ENCODE results near the gene UAP1.
"Not testable (repeated sequence)": the region's sequence is repeated elsewhere in the genome, so short reads cannot be mapped to it uniquely, and the experiment has no call there.

UAP1 gene

DNA sequence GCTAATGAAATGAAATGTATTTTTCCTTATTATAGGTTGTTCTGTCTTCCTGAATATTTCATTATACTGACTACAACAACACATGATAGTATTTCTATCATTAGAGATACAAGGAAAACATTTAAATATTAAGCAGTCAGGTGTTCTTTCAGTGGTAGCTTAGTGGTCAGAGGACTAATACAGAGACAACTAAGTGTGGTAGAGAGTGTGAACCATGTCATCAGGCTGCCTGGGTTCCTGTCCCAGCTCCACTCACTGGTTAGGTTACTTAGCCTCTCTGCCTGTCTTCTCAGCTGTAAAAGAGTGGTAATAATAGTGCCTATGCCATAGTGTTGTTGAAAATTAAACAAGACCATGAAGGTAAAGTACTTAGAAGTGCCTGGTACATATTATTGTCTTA, 3.9 kb downstream of the UAP1 start:
- no peak for DNase-seq (ENCODE audit: low spot score)

DNA sequence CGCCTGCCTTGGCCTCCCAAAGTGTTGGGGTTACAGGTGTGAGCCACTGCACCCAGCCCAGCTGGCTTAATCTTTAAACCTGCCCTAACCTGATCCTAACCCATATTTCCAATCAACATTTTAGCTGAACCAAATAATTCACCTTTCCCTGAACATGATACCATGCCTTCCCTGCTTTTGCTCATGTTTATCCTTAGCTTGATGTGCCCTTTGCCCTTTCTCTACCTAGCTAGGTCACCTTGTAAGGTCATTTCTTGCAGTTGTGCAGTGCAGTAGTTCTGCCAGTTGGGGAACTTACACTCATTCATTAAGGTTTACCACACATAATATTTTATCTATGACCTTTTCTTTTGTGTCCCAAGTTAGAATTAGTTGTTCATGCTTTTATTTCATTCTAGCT, 5.3 kb downstream of the UAP1 start:
- no peak for DNase-seq (ENCODE audit: low spot score)

DNA sequence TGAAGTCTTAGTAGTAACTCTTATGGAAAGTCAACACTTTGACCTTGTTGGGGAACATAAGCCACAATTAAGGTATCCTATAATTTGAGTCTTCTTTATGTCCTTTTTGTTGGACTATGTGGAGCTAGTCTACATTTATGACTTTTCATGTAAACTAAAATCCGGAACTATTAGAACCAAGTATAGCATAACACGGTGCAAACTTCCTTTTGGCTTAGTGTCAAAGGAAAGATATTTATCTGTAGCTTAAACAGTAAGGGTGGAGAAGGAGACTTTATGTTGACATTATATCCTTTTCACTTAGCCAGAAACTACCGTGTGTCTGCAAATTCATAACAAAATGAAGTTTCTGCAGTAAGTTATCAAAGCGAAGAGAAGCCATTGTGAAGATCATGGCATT, 7.3 kb downstream of the UAP1 start:
- DNase-seq (ENCODE audit: low spot score) = no peak

GRCh38 chr1:162570718-162571117, 9.2 kb downstream of the UAP1 start:
- no peak for DNase-seq (ENCODE audit: low spot score)

GRCh38 chr1:162571121-162571520, 9.6 kb downstream of the UAP1 start:
- not testable (repeated sequence) for DNase-seq (ENCODE audit: low spot score)

DNA sequence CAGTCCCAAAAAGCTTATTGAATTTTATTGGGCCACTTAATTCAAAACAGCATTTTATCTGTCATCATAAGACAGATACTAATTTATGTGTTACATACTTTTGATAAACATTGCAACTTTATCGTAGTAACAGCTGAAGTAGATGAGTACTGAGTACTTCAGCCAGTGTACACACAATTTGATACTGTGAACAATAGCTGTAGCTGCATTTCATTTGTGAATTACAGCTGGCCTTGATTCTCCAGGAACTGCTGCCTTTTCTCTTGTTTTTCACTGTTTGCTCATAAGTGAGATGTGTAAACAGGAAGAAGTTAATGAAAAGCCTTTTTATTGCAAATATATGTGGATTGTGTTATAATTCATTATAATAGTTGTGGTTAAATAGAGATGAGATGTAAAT, 10.2 kb downstream of the UAP1 start:
- no peak for DNase-seq (ENCODE audit: low spot score)

GRCh38 chr1:162573136-162573535, 11.6 kb downstream of the UAP1 start:
- no peak for DNase-seq (ENCODE audit: low spot score)

DNA sequence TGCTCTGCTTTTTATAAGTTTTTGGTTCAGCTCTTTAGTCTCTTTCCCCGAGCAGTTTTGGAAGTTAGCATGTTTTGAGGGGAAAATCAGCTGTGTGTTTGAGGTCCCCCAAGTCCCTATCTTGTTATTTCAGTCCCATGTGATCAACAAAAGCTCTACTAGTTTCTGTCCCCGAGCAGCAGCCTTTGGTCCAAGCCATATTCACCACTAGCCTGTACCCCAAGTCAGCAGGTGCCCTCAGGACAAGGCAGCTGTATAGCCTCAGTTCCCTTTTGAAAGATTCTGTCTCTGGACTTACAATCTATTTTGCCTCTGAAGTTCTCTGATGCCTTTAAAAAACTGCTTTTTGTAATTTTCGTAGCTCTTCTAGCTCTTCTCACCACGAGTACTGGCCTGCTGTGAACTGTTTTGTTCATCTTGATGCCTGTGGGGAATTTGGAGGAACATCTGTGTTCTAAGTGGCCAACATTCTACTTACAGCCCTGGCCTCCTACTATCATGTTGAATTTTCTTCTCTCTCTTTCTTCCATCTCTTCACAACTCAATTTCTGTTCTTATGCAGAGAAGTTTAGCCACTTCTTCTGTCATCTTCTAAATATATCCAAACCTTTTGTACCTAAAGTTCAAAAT, 16.7 kb downstream of the UAP1 start:
- DNase-seq (ENCODE audit: low spot score) = no peak

DNA sequence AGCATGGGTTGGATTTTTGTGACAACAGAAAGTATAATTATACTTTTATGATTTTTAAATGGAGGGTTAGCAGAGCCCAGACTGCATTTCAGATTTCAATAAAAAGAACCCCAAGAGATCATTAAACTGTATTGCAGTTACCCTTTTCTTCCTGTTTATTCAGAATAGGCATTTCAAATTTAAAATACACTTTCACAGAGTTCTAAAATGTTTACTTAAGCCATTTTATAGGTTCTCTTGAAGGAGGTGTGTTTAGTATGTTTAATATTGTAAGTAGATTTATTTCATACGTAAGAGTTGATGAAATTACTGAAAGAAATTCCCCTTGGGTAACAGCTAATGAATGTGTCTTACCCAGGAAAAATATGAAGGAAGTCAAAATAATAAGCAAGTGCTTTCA, 17.4 kb downstream of the UAP1 start:
- no peak for DNase-seq (ENCODE audit: low spot score)

- no peak for DNase-seq (ENCODE audit: low spot score)
Observed at GRCh38 chr1:162580308-162580707, 18.8 kb downstream of the UAP1 start.

DNA sequence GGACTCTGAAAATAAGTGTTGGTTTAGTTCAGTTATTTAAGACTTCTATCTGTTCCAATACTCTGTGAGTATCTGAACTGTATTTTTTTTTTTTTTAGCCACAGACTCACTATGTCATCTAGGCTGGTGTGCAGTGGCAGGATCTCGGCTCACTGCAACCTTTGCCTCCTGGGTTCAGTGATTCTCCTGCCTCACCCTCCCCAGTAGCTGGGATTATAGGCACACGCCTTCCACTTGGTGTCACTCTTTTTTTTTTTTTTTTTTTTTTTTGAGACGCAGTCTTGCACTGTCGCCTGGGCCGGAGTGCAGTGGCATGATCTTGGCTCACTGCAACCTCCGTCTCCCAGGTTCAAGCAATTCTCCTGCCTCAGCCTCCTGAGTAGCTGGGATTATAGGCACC, 21.4 kb downstream of the UAP1 start:
- not testable (repeated sequence) for DNase-seq (ENCODE audit: low spot score)

DNA sequence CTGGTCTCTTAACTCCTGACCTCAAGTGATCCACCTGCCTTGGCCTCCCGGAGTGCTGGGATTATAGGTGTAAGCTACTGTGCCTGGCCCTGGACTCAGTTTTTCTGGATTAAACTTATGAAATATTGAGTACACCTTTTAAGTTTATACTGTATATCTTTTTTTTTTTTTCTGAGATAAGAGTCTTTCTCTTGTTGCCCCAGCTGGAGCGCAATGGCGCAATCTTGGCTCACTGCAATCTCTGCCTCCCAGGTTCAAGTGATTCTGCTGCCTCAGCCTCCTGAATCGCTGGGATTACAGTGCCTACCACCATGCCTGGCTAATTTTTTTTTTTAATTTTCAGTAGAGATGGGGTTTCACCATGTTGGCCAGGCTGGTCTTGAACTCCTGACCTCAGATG, 23.6 kb downstream of the UAP1 start:
- not testable (repeated sequence) for DNase-seq (ENCODE audit: low spot score)

GRCh38 chr1:162587347-162587746, 25.8 kb downstream of the UAP1 start:
- no peak for DNase-seq (ENCODE audit: low spot score)

DNA sequence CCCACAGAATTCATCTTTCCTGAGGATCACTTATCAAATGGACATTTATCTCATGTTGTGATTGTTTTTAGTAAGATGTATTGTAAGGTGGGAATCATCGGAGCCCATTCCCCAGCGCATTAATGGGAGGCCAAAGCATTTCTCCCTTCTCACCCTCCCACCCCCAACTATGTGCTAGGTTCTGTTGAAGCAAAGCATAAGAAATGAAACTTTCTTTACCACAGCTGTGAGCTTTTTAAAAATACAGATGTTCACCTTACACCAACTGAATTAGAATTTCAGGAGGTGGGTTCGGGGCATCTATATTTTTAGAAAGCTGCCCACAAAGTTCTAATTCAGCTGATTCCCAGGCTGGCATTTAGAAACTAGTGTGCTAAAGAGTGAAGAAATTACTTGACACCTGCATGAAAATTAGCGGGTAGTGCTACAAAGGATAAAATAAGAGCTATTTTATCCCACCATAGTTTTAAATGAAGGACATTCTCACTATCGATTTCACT, 26.3 kb downstream of the UAP1 start:
- no peak for DNase-seq (ENCODE audit: low spot score)

- no peak for DNase-seq (ENCODE audit: low spot score)
Observed at GRCh38 chr1:162590101-162590500, 28.6 kb downstream of the UAP1 start.

DNA sequence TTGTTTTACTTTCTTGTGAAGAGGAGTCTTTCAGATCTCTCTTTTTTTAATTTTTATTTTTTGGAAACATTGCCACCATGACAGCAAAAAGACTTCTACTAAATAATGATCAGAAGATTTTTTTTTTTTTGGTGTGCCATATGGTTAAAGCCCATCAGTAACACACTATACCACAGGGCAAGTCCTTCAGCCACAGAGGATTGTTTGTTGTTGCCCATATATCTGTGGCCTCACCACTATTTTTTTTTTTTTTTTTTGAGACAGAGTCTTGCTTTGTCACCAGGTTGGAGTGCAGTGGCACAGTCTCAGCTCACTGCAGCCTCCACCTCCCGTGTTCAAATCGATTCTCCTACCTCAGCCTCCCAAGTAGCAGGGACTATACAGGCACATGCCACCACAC, 29.2 kb downstream of the UAP1 start:
- DNase-seq (ENCODE audit: low spot score) = no peak

DNA sequence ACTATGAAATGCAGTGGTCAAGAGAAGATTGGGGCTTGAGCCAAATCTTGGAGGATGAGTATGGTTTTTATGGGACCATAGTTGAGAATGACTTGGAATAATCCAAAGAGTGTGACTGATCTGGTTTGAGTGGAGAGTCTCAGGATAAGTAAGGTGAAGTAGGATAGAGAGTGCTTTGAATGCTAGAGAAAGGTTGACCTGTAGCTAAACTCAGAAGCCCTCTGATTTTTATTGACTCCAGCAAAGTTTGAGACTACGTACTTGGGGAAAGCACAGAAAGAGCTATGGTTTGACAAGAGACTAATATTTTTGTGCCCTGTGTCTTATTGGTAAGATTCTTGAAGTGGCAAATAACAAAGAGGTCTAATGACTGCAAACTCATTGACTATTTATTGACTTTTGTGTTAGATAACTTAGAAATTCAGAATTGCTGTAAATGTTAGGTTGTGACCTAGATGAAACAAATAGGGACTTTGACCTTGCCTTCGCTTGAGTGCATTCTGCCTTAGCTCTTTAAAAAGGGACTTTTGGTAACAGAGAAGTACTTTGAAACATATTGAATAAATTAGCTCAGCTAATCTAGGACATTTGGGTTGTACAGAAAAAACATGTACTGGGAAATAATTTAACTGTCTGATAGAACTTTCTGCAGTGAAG, 35.1 kb downstream of the UAP1 start:
- no peak for DNase-seq (ENCODE audit: low spot score)

DNA sequence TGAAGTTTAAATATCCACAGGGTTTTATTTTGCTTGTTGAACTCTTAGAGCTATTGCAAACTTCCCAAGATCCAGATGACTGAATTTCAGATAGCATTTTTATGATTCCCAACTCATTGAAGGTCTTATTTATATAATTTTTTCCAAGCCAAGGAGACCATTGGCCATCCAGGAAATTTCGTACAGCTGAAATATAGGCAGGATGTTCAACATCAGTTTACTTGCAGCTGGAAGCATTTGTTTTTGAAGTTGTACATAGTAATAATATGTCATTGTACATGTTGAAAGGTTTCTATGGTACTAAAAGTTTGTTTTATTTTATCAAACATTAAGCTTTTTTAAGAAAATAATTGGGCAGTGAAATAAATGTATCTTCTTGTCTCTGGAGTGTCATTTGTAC, 37.9 kb downstream of the UAP1 start:
- no peak for DNase-seq (ENCODE audit: low spot score)

DNA sequence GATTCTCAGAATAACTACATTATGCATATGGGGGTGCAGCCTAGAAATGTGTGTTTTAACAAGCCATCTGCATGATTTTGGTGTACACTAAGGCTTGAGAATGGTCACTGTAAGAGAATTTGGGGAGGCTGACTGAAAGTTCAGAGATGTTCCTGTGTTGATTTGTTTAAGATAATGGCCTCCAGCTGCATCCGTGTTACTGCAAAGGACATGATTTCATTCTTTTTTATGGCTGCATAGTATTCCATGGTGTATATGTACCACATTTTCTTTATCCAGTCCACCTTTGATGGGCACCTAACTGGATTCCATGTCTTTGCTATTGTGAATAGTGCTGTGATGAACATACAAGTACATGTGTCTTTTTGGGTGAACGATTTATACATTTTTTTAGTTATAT, 41.6 kb downstream of the UAP1 start:
- not testable (repeated sequence) for DNase-seq (ENCODE audit: low spot score)

DNA sequence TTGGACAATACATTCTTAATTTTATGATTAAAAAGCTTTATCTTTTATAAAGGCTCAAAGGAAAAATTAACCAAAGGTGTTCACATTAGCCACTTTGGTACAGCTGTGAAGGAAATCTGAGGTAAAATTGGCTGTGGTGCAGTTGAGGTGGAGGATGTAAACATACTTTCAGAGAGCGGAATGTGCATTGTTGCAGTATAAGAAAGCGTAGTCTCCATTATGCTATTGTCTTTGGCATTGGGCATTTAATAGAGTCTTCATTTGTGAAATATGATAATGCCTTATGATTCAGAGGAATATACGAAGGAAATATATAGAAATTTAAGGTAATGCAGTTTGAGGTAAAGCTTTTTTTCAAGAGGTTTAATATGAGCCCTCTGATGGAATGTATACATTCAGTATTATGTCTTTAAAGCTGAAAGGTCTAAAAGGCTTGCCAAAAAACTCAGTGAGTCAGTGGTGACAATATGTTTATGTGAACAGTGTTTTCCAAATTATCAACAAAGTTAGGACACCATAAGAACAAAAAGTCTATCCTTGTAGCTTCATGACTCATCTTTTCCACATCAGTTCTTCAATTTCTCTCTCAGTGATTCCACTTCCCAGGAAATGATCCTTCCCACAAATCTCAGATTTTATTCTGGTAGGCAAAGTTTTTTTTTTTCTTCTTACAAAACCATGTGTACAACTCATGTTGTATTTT, 43.9 kb downstream of the UAP1 start:
- DNase-seq (ENCODE audit: low spot score) = no peak

- no peak for DNase-seq (ENCODE audit: low spot score)
Observed at GRCh38 chr1:162609306-162609705, 47.8 kb downstream of the UAP1 start.

GRCh38 chr1:162612606-162613400, 51.3 kb downstream of the UAP1 start:
- DNase-seq (ENCODE audit: low spot score) = no peak

- no peak for DNase-seq (ENCODE audit: low spot score)
Observed at GRCh38 chr1:162616848-162617247, 55.3 kb downstream of the UAP1 start.
